ENCODE measurements around the gene TRA2B. TPM values are rescaled to one million over a fixed set of nuclear protein-coding genes. Genes with fewer than 3 reads are reported as not detected.

TRA2B gene
- 206 and 353 TPM in 2 replicates for total RNA-seq

GRCh38 chr3:185937689-185938374 lies at the start of gene TRA2B:
Gene TRA2B (minus strand): TSS chr3:185938014. CDS start chr3:185937860, 154 bp downstream.

Other genes starting within 250 kb of the TRA2B start
- gene IGF2BP2, start 113.0 kb downstream of the TRA2B start, total RNA-seq = 50.6 and 52.6 TPM in 2 replicates
- gene ETV5, start 171.1 kb upstream of the TRA2B start, total RNA-seq = 58.0 and 59.5 TPM in 2 replicates